ENCODE results near the gene PDE8A.

DNA sequence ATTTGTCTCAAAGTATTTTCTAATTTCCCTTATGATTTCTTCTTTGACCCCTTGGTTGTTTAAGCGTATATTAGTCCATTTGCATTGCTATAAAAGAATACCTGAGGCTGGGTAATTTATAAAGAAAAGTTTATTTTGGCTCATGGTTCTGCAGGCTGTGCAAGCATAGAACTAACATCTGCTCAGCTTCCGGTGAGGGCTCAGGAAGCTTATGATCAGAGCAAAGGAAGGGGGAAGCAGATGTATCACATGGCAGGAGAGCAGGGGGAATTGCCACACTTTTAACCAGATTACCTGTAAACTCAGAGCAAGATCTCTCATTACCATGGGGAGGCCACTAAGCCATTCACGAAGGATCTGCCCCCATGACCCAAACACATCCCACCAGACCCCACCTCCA is 148.2 kb downstream of the PDE8A start:
- TF ChIP-seq CTCF (IDR thresholded peaks at IDR 0.05; ENCODE audit: poor library complexity) (no peak), EZH2 (IDR thresholded peaks at IDR 0.05; ENCODE audit: borderline replicate concordance) (no peak)
